ENCODE results near the gene FERMT2. TPM values are rescaled to one million over a fixed set of nuclear protein-coding genes. Genes with fewer than 3 reads are reported as not detected.

The FERMT2 gene
- total and polyA plus RNA-seq, 4 donors: 23.9 to 51.3 (median 40.4) TPM

GRCh38 chr14:52863334-52863700 lies 87.5 kb downstream of the FERMT2 start:
- TF ChIP-seq RXRA (IDR thresholded peaks at IDR 0.05) (no peak), FOXA1 (IDR thresholded peaks at IDR 0.05) (no peak), NR2F2 (IDR thresholded peaks at IDR 0.05) (no peak), JUND (IDR thresholded peaks at IDR 0.05) (no peak), YY1 (IDR thresholded peaks at IDR 0.05) (no peak), SP1 (IDR thresholded peaks at IDR 0.05) (no peak), TAF1 (conservative IDR thresholded peaks at IDR 0.05) (no peak), GABPA (IDR thresholded peaks at IDR 0.05 in 1 of 2, conservative IDR thresholded peaks at IDR 0.05 in 1 of 2) (no peak), EGR1 (IDR thresholded peaks at IDR 0.05; ENCODE audit: low read depth in 2 of 2) (no peak), FOXA2 (IDR thresholded peaks at IDR 0.05) (no peak), ATF3 (IDR thresholded peaks at IDR 0.05) (no peak), HNF4G (IDR thresholded peaks at IDR 0.05) (no peak), RAD21 (IDR thresholded peaks at IDR 0.05) (no peak)
- TF ChIP-seq, protein P1, sequence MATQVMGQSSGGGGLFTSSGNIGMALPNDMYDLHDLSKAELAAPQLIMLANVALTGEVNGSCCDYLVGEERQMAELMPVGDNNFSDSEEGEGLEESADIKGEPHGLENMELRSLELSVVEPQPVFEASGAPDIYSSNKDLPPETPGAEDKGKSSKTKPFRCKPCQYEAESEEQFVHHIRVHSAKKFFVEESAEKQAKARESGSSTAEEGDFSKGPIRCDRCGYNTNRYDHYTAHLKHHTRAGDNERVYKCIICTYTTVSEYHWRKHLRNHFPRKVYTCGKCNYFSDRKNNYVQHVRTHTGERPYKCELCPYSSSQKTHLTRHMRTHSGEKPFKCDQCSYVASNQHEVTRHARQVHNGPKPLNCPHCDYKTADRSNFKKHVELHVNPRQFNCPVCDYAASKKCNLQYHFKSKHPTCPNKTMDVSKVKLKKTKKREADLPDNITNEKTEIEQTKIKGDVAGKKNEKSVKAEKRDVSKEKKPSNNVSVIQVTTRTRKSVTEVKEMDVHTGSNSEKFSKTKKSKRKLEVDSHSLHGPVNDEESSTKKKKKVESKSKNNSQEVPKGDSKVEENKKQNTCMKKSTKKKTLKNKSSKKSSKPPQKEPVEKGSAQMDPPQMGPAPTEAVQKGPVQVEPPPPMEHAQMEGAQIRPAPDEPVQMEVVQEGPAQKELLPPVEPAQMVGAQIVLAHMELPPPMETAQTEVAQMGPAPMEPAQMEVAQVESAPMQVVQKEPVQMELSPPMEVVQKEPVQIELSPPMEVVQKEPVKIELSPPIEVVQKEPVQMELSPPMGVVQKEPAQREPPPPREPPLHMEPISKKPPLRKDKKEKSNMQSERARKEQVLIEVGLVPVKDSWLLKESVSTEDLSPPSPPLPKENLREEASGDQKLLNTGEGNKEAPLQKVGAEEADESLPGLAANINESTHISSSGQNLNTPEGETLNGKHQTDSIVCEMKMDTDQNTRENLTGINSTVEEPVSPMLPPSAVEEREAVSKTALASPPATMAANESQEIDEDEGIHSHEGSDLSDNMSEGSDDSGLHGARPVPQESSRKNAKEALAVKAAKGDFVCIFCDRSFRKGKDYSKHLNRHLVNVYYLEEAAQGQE (IDR thresholded peaks at IDR 0.05): no peak
- TF ChIP-seq, protein P2, sequence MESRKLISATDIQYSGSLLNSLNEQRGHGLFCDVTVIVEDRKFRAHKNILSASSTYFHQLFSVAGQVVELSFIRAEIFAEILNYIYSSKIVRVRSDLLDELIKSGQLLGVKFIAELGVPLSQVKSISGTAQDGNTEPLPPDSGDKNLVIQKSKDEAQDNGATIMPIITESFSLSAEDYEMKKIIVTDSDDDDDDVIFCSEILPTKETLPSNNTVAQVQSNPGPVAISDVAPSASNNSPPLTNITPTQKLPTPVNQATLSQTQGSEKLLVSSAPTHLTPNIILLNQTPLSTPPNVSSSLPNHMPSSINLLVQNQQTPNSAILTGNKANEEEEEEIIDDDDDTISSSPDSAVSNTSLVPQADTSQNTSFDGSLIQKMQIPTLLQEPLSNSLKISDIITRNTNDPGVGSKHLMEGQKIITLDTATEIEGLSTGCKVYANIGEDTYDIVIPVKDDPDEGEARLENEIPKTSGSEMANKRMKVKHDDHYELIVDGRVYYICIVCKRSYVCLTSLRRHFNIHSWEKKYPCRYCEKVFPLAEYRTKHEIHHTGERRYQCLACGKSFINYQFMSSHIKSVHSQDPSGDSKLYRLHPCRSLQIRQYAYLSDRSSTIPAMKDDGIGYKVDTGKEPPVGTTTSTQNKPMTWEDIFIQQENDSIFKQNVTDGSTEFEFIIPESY (IDR thresholded peaks at IDR 0.05): no peak
- TF ChIP-seq, protein P3, sequence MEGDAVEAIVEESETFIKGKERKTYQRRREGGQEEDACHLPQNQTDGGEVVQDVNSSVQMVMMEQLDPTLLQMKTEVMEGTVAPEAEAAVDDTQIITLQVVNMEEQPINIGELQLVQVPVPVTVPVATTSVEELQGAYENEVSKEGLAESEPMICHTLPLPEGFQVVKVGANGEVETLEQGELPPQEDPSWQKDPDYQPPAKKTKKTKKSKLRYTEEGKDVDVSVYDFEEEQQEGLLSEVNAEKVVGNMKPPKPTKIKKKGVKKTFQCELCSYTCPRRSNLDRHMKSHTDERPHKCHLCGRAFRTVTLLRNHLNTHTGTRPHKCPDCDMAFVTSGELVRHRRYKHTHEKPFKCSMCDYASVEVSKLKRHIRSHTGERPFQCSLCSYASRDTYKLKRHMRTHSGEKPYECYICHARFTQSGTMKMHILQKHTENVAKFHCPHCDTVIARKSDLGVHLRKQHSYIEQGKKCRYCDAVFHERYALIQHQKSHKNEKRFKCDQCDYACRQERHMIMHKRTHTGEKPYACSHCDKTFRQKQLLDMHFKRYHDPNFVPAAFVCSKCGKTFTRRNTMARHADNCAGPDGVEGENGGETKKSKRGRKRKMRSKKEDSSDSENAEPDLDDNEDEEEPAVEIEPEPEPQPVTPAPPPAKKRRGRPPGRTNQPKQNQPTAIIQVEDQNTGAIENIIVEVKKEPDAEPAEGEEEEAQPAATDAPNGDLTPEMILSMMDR (IDR thresholded peaks at IDR 0.05; ENCODE audit: low read depth, low read length, missing input control): no peak
- no peaks in the 10 kb centered on the region for H3K9me3 ChIP-seq (ENCODE audit: control insufficient read depth in 4 of 4, low read length in 3 of 4)
- H3K27me3 ChIP-seq (ENCODE audit: control insufficient read depth in 4 of 4, insufficient read depth in 4 of 4, low read length in 3 of 4): no peaks in the 10 kb centered on the region
- WGBS: 86% methylated on average over 1 of the region's 1 CpG
- no peak overlapping the region for H3K9ac ChIP-seq (ENCODE audit: low read depth in 1 of 2, low read length in 2 of 2)
- H3K27ac ChIP-seq (ENCODE audit: low read depth in 1 of 2, low read length in 2 of 2): no peak overlapping the region
- no peak overlapping the region for H3K4me3 ChIP-seq (ENCODE audit: low read depth in 1 of 3, low read length in 3 of 3)
- peaks cover 5 to 49% (median 26%) of the 10 kb centered on the region in 4 donors for H3K36me3 ChIP-seq (ENCODE audit: control insufficient read depth in 4 of 4, insufficient read depth in 3 of 4, low read depth in 1 of 4, low read length in 3 of 4)
- no peak for DNase-seq (ENCODE audit: low spot score)
- peaks cover 0 to 18% (median 10%) of the 10 kb centered on the region in 4 donors for H3K4me1 ChIP-seq (ENCODE audit: control insufficient read depth in 4 of 4, insufficient read depth in 4 of 4, low read length in 3 of 4)
